Measurements from ENCODE around the gene SGPL1. TPM values are rescaled to one million over a fixed set of nuclear protein-coding genes. Genes with fewer than 3 reads are reported as not detected.

The SGPL1 gene
- total RNA-seq, 1 experiment from 2014 or later: 52.6 TPM

GRCh38 chr10:70916241-70916640 lies 100.5 kb downstream of the SGPL1 start:
- no peak overlapping the region for H2BK20ac ChIP-seq (ENCODE audit: low read depth, low read length, poor library complexity, severe bottlenecking)
- Mint-ChIP-seq H3K36me3 (ENCODE audit: insufficient read depth in 1 of 3, low read depth in 3 of 3) (no peaks in the 10 kb centered on the region), H3K27ac (no peak overlapping the region), H3K4me1 (peaks cover 0 to 8% of the 10 kb centered on the region in 2 experiments; a peak in 2 of 4 replicates), H3K4me3 (no peak overlapping the region), H3K9me3 (0 out of 5 replicates have a peak, but pooled peaks cover 0 to 2% of the 10 kb centered on the region in 2 experiments), H3K27me3 (ENCODE audit: low read depth) (peaks cover 11% of the 10 kb centered on the region)
- peaks cover 5% of the 10 kb centered on the region for H4K20me1 ChIP-seq (ENCODE audit: control insufficient read depth, insufficient read depth, insufficient read length)
- no peak overlapping the region for H2BK15ac ChIP-seq (ENCODE audit: low read depth, low read length)
- H3T11ph ChIP-seq (ENCODE audit: low read length): no peak overlapping the region
- H3K4me1 ChIP-seq (ENCODE audit: insufficient read depth, low read length): no peaks in the 10 kb centered on the region
- H2BK12ac ChIP-seq (ENCODE audit: insufficient read length, low read depth, low read length): no peak overlapping the region
- H4K91ac ChIP-seq (ENCODE audit: insufficient read length, low read depth, low read length): no peak overlapping the region
- H3K23ac ChIP-seq (ENCODE audit: insufficient read length, low read depth, low read length): no peak overlapping the region
- no peak overlapping the region for H3K14ac ChIP-seq (ENCODE audit: insufficient read depth, low read length)
- no peak overlapping the region for H4K5ac ChIP-seq (ENCODE audit: insufficient read length, low read depth, low read length)
- no peak overlapping the region for H2AK5ac ChIP-seq (ENCODE audit: insufficient read length, low read length)
- H3K23me2 ChIP-seq (ENCODE audit: insufficient read length, low read depth, low read length, poor library complexity, severe bottlenecking): no peaks in the 10 kb centered on the region
- no peaks in the 10 kb centered on the region for H3K27me3 ChIP-seq (ENCODE audit: insufficient read depth, low read length)
- H3K9ac ChIP-seq (ENCODE audit: extremely low read depth, insufficient read length, low read length): no peak overlapping the region
- H2BK5ac ChIP-seq (ENCODE audit: insufficient read length, low read length): no peak overlapping the region
- no peak overlapping the region for H3K4ac ChIP-seq (ENCODE audit: low read depth, low read length)
- H4K8ac ChIP-seq (replicated peaks; ENCODE audit: insufficient read length, low read depth, low read length): no peak overlapping the region
- H3K79me1 ChIP-seq (ENCODE audit: insufficient read depth, low read depth, low read length, poor library complexity, severe bottlenecking): no peaks in the 10 kb centered on the region
- WGBS (ENCODE audit: extremely low coverage, insufficient read length, low lambda C conversion rate): no CpG with 5 or more reads among the region's 6 CpGs
- H3K9me3 ChIP-seq (ENCODE audit: control insufficient read depth, low read depth, low read length): no peaks in the 10 kb centered on the region
- no peak for DNase-seq
- TF ChIP-seq CTCF (conservative IDR thresholded peaks at IDR 0.05): no peak
- no peak overlapping the region for H3K4me2 ChIP-seq (ENCODE audit: insufficient read depth, insufficient read length, low read length)
- no peak overlapping the region for H3K18ac ChIP-seq (ENCODE audit: insufficient read length, low read depth, low read length)
- no peak overlapping the region for H2BK120ac ChIP-seq (ENCODE audit: low read depth, low read length, poor library complexity, severe bottlenecking)
- H2AFZ ChIP-seq (ENCODE audit: low read length): no peak overlapping the region
- no peak overlapping the region for H3K27ac ChIP-seq (ENCODE audit: insufficient read length, low read depth, low read length)
- no peak overlapping the region for H3K56ac ChIP-seq (ENCODE audit: insufficient read length, low read depth, low read length)
- no peaks in the 10 kb centered on the region for H3K79me2 ChIP-seq (ENCODE audit: insufficient read depth, low read length)
